HepG2 (cell line): ENCODE measurements around the gene ADSS2. TPM values are rescaled to one million over a fixed set of nuclear protein-coding genes. Genes with fewer than 3 reads are reported as not detected.

Experiments used
- ATAC-seq: fragments of 200-7000 bp; cut with Tn5 transposase; 3 replicates; pipeline ENCODE4 v1.9.1; 2020; ENCODE audit warnings: mild to moderate bottlenecking, moderate library complexity
- BruUV-seq: library from RNA; stranded (reverse); fragments of 400-500 nt; replicated peaks from 2 replicates; lab custom pipeline; 2021; lab: Mats Ljungman, UMichigan
- CTCF ChIA-PET: fragments of 300-600 bp; formaldehyde crosslinking; extraction: SDS; loops from one replicate; lab custom pipeline; 2021; ENCODE audit warnings: low total read pairs, inconsistent platforms, low intra/inter-chr PET ratio; lab: Yijun Ruan, JAX
- POLR2A ChIA-PET: fragments of 350-600 bp; sonication (Branson Sonifier 250); formaldehyde crosslinking; loops from one replicate; lab custom pipeline; 2020; ENCODE audit warnings: antibody characterized with exemption, inconsistent platforms; lab: Yijun Ruan, JAX
- DNase-seq: peaks from one replicate; pipeline ENCODE4 v3.0.0-alpha.2; 2015; ENCODE audit warnings: low spot score
- FAIRE-seq: peaks from 3 replicates; lab custom pipeline; 2011; peaks lifted over from hg19 to GRCh38; lab: Jason Lieb, UNC
- H2AFZ ChIP-seq: one replicate; pipeline ENCODE4 v1.6.1; 2011; ENCODE audit warnings: low read length, inconsistent platforms
- H3K27ac ChIP-seq: fragments of 300-600 bp; 3 replicates; pipeline ENCODE4 v1.8.0; 2011; ENCODE audit warnings: mixed run types, mild to moderate bottlenecking, mixed read lengths, low read length, inconsistent platforms; ENCODE audit not compliant: insufficient read depth; ENCODE audit errors: extremely low read length
- H3K27me3 ChIP-seq, 2 experiments: fragments of 200-600 bp in 1 of 2; 2 replicates in 1 of 2; 3 replicates in 1 of 2; pipeline versions ENCODE4 v1.6.0 to v1.8.0; 2011; ENCODE audit warnings: low read length in 2 of 2, mild to moderate bottlenecking in 2 of 2, moderate library complexity in 2 of 2, inconsistent platforms in 1 of 2; ENCODE audit not compliant: insufficient read depth in 2 of 2, control insufficient read depth in 1 of 2
- H3K36me3 ChIP-seq, 2 experiments: fragments of 200-600 bp in 1 of 2; replicated peaks in 1 of 2; 2 replicates in 1 of 2; 3 replicates in 1 of 2; pipeline versions ENCODE4 v1.5.1 to v1.8.0; 2011; ENCODE audit warnings: low read length in 2 of 2, inconsistent platforms in 1 of 2; ENCODE audit not compliant: insufficient read depth in 2 of 2, control insufficient read depth in 1 of 2
- H3K4me1 ChIP-seq: 2 replicates; pipeline ENCODE4 v1.5.1; 2012; ENCODE audit warnings: low read length, inconsistent platforms; ENCODE audit not compliant: insufficient read depth
- H3K4me2 ChIP-seq: 2 replicates; pipeline ENCODE4 v1.6.0; 2011; ENCODE audit warnings: low read depth, low read length, inconsistent platforms
- H3K4me3 ChIP-seq, 3 experiments: fragments of 200-600 bp in 1 of 3; sonication (generic), shearing (Covaris generic) in 1 of 3; replicated peaks in 1 of 3; 2 replicates each; pipeline ENCODE4 v1.5.1; 2011 to 2016; ENCODE audit warnings: low read length in 3 of 3, inconsistent platforms in 2 of 3, low read depth in 2 of 3, mild to moderate bottlenecking in 2 of 3, control low read depth in 1 of 3, mixed read lengths in 1 of 3; ENCODE audit not compliant: insufficient read depth in 1 of 3
- H3K79me2 ChIP-seq: one replicate; pipeline ENCODE4 v1.6.1; 2011; ENCODE audit warnings: low read length, inconsistent platforms; ENCODE audit not compliant: insufficient read depth
- H3K9ac ChIP-seq: 2 replicates; pipeline ENCODE4 v1.6.0; 2011; ENCODE audit warnings: mild to moderate bottlenecking, low read depth, low read length, inconsistent platforms; ENCODE audit not compliant: insufficient read depth
- H3K9me3 ChIP-seq: 2 replicates; pipeline ENCODE4 v1.5.1; 2012; ENCODE audit warnings: mild to moderate bottlenecking, low read length
- H4K20me1 ChIP-seq: 2 replicates; pipeline ENCODE4 v1.6.0; 2011; ENCODE audit warnings: inconsistent platforms, mild to moderate bottlenecking, low read length, moderate library complexity; ENCODE audit not compliant: insufficient read depth
- HMGA1 ChIP-seq: sonication (generic); formaldehyde crosslinking; conservative IDR thresholded peaks from 2 replicates; pipeline ENCODE4 v1.4.0; 2020; ENCODE audit warnings: missing genetic modification reagents
- MAFG ChIP-seq: sonication (generic); formaldehyde crosslinking; IDR thresholded peaks from 2 replicates; pipeline ENCODE4 v1.5.1; 2020; ENCODE audit warnings: mild to moderate bottlenecking, missing genetic modification reagents
- PLSCR1 ChIP-seq: sonication (generic); formaldehyde crosslinking; IDR thresholded peaks from 2 replicates; pipeline ENCODE4 v1.5.0; 2020; ENCODE audit warnings: missing genetic modification reagents, mild to moderate bottlenecking, borderline replicate concordance
- ZXDC ChIP-seq: sonication (generic); formaldehyde crosslinking; IDR thresholded peaks from 2 replicates; pipeline ENCODE4 v1.5.0; 2020; ENCODE audit warnings: mild to moderate bottlenecking, missing genetic modification reagents
- WGBS: methylation state at CpG from one replicate; pipeline ENCODE4 v1.1.6; 2017; ENCODE audit warnings: low lambda C conversion rate; 5-methylcytosine and 5-hydroxymethylcytosine counted together
- in situ Hi-C: cut with HindIII; loops from 2 replicates; pipeline ENCODE4 v1.10.0; 2017; ENCODE audit warnings: low pct_unique_long_range_greater_than_20kb; ENCODE audit not compliant: extremely low pct_ligation_motif_present
- intact Hi-C: fragments of 100-400 bp; cut with micrococcal nuclease; formaldehyde crosslinking; loops from one replicate; pipeline ENCODE4 v1.10.0; 2022; ENCODE audit not compliant: unreplicated experiment
- polyA plus RNA-seq, 8 experiments: library from polyadenylated mRNA; depleted of rRNA in 3 of 8; stranded (reverse) in 7 of 8; unstranded in 1 of 8; fragments of >200 nt; fragmentation: Illumina TruSeq in 4 of 8; extraction: Trizol in 4 of 8; gene quantifications; 2 replicates each; pipeline versions ENCODE4 v1.2.1 to v1.2.3, GENCODE V29; 2011 to 2016; ENCODE audit warnings: low read depth in 4 of 8, missing spikeins in 1 of 8, mixed read lengths in 1 of 8; ENCODE audit not compliant: insufficient read depth in 1 of 8
- total RNA-seq, 5 experiments: library from RNA; depleted of rRNA; stranded (reverse); fragments of >200 nt; fragmentation: Illumina TruSeq; extraction: Trizol; gene quantifications; 2 replicates each; pipeline ENCODE4 v1.2.3, GENCODE V29; 2016; ENCODE audit warnings: low read depth in 1 of 5
- TF ChIP-seq, protein P1 (sequence below): IDR thresholded peaks from 2 replicates; pipeline ENCODE4 v1.6.1; 2016
- TF ChIP-seq, protein P2 (sequence below): sonication (generic); formaldehyde crosslinking; IDR thresholded peaks from 2 replicates; pipeline ENCODE4 v1.5.0; 2020; ENCODE audit warnings: missing genetic modification reagents, mild to moderate bottlenecking, borderline replicate concordance

Gene ADSS2
- total and polyA plus RNA-seq, 2 of the 13 experiments (the other 11 are each of a cell fraction or from before 2014, with no cell fraction given): 15.1 to 43.4 TPM

DNA sequence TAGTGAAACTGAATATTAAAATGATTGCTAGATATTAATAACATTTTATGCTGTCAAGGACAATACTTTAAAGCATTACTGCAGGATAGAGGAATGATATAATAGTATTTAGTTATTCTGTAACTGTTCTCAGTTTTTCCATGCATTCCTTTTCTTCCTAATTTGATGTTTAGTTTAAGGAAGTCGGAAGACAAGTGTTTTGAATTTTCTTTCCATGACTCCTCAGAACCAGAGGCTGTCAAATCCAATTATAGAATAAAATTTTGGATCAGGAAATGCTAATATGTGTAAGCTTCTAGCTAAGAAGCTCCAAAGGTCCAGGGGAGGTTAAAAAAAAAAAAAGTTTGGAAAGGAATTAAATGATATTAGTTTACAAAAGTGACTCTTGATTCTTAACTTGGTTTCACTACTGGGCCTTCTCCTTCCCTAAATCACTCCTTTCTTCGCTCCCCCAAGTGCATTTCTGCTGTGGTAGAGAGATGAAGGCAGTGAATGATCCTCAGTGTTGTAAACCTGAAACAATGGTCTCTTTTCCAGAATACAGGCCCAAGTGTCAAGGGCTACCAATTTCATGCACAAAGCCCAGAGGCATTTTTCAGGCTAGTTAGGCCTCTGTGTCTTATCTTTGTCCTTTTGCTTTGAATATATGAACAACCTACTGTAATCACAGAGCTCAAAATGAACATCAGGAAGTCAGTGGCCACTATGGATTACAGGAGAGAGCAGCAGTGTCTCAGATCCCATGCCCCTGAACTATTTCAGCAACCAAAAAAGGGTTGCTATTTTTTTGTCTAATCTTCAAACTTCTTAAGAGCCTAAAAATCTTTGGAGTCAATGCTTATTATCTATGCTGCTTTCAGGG is 6.2 kb downstream of the ADSS2 start:
- H3K4me1 ChIP-seq: peaks cover 63% of the 10 kb centered on the region
- H3K27me3 ChIP-seq: no peaks in the 10 kb centered on the region; a peak in 1 of 5 replicates
- no peak overlapping the region for H3K27ac ChIP-seq
- no peak overlapping the region for H3K4me3 ChIP-seq
- in situ Hi-C loops (no loop called here), intact Hi-C loops (loop anchor here (5.0 kb wide), 1 partner anchor 1188 kb away; the partner anchor contains the start of genes CEP170 and SDCCAG8)
- no peak for FAIRE-seq
- H2AFZ ChIP-seq: no peak overlapping the region
- H3K79me2 ChIP-seq: peaks cover 85% of the 10 kb centered on the region
- no peaks in the 10 kb centered on the region for H3K9me3 ChIP-seq
- H3K36me3 ChIP-seq: peaks cover 0 to 1% of the 10 kb centered on the region in 2 experiments; a peak in 3 of 5 replicates
- no TSS peak for BruUV-seq
- TF ChIP-seq, protein P1, sequence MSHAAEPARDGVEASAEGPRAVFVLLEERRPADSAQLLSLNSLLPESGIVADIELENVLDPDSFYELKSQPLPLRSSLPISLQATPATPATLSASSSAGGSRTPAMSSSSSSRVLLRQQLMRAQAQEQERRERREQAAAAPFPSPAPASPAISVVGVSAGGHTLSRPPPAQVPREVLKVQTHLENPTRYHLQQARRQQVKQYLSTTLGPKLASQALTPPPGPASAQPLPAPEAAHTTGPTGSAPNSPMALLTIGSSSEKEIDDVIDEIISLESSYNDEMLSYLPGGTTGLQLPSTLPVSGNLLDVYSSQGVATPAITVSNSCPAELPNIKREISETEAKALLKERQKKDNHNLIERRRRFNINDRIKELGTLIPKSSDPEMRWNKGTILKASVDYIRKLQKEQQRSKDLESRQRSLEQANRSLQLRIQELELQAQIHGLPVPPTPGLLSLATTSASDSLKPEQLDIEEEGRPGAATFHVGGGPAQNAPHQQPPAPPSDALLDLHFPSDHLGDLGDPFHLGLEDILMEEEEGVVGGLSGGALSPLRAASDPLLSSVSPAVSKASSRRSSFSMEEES (CRISPR knock-in tag): no peak
- TF ChIP-seq HMGA1 (CRISPR knock-in tag) (no peak), MAFG (CRISPR knock-in tag) (no peak), PLSCR1 (CRISPR knock-in tag) (no peak), ZXDC (CRISPR knock-in tag) (no peak)
- TF ChIP-seq, protein P2, sequence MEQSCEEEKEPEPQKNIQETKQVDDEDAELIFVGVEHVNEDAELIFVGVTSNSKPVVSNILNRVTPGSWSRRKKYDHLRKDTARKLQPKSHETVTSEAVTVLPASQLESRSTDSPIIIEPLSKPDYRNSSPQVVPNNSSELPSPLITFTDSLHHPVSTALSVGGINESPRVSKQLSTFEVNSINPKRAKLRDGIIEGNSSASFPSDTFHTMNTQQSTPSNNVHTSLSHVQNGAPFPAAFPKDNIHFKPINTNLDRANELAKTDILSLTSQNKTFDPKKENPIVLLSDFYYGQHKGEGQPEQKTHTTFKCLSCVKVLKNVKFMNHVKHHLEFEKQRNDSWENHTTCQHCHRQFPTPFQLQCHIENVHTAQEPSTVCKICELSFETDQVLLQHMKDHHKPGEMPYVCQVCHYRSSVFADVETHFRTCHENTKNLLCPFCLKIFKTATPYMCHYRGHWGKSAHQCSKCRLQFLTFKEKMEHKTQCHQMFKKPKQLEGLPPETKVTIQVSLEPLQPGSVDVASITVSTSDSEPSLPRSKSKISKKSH (CRISPR knock-in tag): no peak
- TF ChIP-seq, all 625 proteins: peak for 0
- CTCF ChIA-PET: no interaction called here
- ATAC-seq: no peak
- no peak overlapping the region for H3K9ac ChIP-seq
- POLR2A ChIA-PET: no interaction called here
- 90% methylated on average over 2 of the region's 2 CpGs for WGBS
- no peak for DNase-seq
- H4K20me1 ChIP-seq: no peaks in the 10 kb centered on the region
- H3K4me2 ChIP-seq: no peak overlapping the region
